Measurements from ENCODE around the gene KIAA0319L.

DNA sequence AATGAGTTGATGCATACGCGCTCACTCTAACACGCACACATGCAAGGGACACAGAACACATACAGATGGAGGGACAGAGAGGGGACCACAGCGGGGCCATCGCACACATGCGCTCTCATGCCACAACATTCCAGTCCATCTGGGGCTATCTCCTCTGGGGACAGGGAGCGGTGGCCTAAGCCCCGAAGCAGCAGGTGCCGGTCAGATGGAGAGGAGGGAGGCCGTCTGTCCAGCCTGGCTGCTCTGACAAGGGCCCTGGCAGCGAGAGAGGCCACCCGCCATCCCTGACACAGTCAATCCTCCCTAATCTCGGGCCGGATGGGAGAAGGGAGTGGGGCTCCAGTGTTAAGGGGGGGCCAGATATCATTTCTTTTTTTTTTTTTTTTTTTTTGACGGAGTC is 123.5 kb downstream of the KIAA0319L start:
- TF ChIP-seq EZH2phosphoT487 (IDR thresholded peaks at IDR 0.05; ENCODE audit: insufficient read depth, low read depth) (no peak), EZH2 (IDR thresholded peaks at IDR 0.05; ENCODE audit: insufficient read depth, poor library complexity, severe bottlenecking) (no peak)
